GM21717 (cell line): ENCODE results near the gene HMG20A.

Experiments
- ATAC-seq: cut with Tn5 transposase; IDR thresholded peaks from one replicate; pipeline ENCODE4 v1.9.1; 2021; ENCODE audit warnings: mild to moderate bottlenecking, moderate library complexity; ENCODE audit not compliant: unreplicated experiment

Gene HMG20A

GRCh38 chr15:77532846-77533245 is 112.2 kb downstream of the HMG20A start:
- ATAC-seq = no peak

DNA sequence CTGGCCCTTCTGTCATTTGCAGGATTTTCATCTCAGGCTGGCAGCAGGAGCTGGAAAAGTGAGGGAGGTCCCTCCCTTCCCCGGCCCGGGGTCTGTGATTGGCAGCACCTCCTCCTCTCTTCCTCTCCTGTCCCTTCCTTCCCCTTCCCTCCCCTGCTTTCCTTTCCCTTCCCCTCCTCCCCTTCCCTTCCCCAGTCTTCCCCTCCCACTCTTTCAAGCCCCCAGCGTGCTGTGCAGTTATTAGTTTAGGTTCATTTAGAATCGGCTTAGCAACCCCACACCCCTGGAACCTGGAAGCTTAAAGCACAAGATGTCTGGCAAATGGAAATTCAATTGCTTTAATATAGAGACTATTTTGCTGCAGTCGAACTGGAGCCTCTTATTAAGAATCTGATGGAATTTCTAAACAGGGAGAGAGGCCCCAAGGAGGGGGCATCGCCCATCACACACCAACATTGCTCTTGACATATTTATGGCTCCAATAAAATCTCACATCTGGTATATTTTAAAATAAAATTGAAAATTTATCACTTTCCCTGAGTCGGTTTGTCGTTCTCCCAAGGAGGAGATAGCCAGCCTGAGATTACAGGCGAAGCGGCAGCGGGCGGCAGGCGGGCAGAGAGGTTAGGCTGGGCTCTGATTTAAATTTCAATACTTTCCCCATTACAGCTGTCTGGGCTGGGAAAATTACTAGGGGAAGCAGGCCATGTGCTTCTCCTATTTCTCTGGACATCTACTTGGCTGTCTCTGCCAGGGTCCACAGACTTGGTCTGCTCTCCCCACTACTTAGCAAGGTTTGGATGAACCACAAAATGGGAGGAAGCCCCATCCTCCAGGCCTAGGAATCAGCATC is 113.1 kb downstream of the HMG20A start:
- ATAC-seq = no peak
